GM21367 (cell line): ENCODE results near the gene LEFTY1.
"Not testable (repeated sequence)": the region's sequence is repeated elsewhere in the genome, so short reads cannot be mapped to it uniquely, and the experiment has no call there.

ENCODE experiments used
- ATAC-seq: cut with Tn5 transposase; IDR thresholded peaks from one replicate; pipeline ENCODE4 v1.9.1; 2021; ENCODE audit not compliant: unreplicated experiment

LEFTY1 gene

DNA sequence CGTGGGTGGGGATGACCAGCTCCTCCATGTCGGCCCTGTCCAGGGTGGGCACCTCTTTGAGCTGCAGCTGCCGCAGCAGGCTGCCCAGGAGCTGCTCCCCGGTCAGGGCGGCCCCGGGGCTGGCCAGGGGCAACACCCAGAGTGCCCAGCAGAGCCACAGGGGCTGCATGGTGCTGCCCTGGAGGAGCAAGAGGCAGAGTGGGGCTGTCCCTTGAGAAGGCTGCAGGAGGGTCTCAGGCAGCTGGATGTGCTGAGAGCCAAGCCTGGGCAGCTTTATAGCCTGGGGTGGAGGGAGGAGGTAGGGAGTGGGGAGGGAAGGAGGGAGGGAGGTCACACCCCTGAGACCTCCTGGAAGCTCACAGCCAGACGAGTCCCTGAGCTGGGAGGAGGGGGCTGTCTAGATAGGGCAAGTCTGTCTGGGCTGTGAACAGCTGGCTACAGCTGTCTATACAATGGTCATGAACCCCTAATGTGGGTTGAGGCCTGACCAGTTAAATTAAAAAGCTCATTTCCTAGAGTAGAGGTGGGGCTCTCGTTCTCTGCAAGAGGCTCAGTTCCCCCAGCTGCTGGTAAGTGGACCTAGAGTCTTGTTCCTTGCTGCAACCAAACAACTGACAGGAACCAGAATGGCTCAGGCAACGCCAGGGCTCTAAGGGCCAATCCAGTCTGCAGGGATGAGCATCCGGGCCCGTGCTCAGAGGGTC, at the start of gene LEFTY1:
Gene LEFTY1, minus strand, starts transcription at position 249 of the 704 bp plus-strand sequence. Its CDS starts 80 bp downstream, at position 169.
- no peak for ATAC-seq

DNA sequence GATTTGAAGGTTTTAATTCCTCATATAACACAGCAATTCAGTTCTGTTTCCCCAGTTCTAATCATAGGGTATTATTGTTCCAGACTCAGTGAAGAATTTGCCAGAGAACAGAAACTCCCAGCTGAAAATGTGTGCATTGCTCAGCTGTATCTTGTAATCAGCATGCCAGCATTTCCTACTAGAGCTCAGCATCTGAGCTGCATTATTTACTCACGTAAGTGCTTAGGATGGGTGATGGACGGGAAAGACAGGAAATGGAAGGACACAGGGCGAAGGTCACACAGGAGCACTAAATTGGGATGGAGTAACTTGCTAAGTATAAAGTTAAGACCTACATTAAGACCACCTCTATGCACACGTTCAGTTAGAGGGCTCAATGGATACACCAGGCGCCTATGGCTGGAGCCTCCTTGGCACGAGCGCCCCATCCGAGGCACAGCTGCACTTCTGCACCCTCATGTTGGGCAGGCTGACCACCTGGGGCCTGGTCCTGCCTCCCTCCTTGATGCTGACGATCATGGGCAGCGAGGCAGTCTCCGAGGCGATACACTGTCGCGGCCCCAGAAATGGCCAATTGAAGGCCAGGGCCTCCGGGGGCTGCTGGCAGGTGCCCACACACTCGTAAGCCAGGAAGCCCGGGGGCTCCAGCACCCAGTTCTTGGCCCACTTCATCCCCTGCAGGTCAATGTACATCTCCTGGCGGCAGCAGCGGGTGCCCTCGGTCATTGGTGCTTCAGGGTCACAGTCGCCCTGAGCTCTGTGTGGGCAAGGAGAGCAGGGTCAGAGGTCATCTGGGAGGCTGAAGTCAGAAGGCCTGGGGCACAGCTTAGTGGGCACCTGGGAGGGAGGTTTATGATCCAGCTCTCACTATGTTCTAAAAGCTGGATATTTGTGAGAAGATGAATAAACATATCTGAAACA, 48.4 kb upstream of the LEFTY1 start:
- no peak for ATAC-seq

DNA sequence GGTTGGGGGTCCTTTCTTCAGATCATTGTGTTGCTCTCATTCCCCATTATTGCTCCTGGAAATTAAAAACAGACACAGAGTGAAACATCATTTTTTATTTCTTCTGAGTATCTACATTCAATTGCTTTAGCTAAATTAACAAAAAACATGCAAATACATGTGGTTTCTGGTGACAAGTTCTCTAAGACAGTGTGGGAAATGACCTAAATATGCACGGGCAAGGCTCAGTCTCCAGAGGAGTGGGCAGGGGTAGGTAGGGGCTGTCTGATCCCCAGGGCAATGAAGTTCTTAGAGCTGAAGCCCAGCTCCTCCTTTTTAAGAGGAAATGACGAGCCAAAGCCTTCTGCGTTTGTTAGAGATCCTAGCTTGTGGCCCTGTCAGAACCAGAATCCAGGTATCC, 47.6 kb upstream of the LEFTY1 start:
- ATAC-seq, result no peak

DNA sequence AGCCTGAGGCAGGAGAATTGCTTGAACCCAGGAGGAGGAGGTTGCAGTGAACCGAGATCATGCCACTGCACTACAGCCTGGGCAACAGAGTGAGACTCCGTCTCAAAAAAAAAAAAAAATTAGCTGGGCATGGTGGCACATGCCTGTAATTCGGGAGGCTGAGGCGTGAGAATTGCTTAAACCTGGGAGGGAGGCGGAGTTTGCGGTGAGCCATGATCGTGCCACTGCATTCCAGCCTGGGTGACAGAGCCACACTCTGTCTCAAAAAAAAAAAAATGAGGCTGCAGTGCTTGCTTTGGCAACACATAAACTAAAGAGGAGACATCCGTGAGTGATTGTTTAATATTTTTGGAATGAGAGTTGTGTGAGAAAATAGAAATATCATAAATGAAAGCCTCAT, 47.1 kb upstream of the LEFTY1 start:
- ATAC-seq, result not testable (repeated sequence)

DNA sequence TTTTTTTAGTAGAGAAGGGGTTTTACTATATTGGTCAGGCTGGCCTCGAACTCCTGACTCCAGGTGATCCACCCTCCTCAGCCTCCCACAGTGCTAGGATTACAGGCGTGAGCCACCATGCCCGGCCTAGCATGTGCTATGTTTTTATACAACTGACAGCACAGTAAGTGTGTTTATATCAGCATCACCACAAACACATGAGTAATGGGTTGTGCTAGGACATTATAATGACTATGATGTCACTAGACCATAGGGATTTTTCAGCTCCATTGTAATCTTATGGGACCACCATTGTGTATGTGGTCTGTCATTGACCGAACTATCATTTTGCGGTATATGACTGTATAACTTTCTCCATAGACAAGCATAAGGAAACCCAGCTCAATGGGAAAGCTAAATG, 45.8 kb upstream of the LEFTY1 start:
- no peak for ATAC-seq

DNA sequence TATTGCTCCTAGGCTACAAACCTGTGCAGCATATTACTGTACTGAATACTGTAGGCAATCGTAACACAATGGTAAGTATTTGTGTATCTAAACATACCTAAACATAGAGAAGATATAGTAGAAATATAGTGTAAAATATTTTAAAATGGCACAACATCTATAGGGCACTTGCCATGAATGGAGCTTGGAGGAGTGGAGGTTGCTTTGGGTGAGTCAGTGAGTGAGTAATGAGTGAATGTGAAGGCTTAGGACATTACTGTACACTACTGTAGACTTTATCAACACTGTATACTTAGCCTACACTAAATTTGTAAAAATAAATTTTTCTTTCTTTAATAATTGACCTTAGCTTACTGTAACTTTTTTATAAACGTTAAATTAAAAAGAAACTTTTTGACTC, 44.1 kb upstream of the LEFTY1 start:
- ATAC-seq, result no peak

GRCh38 chr1:225931270-225932136, 42.6 kb upstream of the LEFTY1 start:
- ATAC-seq, result no peak

DNA sequence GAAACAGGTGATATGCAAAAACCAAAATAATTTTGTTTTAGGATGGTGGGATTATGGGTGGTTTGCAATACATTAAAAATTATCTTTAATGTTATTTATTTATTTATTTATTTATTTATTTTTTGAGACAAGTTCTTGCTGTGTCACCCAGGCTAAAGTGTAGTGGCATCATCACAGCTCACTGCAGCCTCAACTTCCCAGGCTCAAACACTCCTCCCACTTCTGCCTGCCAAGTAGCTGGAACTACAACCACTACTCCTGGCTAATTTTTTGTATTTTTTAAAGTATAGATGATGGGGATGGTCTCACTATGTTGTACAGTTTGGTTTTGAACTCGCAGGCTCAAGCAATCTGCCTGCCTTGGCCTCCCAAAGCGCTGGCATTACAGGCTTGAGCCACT, 41.6 kb upstream of the LEFTY1 start:
- ATAC-seq, result no peak

DNA sequence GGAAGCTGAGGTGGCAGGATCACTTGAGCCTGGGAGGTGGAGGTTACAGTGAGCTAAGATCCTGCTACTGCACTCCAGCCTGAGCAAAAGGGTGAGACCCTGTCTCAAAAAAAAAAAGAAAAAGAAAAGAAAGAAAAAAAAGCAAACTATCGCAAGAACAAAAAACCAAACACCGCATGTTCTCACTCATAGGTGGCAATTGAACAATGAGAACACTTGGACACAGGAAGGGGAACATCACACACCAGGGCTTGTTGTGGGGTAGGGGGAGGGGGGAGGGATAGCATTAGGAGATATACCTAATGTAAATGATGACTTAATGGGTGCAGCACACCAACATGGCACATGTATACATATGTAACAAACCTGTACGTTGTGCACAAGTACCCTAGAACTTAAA, 40.5 kb upstream of the LEFTY1 start:
- not testable (repeated sequence) for ATAC-seq

- no peak for ATAC-seq
Measured at GRCh38 chr1:225928186-225929175, 39.5 kb upstream of the LEFTY1 start.

GRCh38 chr1:225926551-225927113, 37.7 kb upstream of the LEFTY1 start:
- ATAC-seq, result no peak

DNA sequence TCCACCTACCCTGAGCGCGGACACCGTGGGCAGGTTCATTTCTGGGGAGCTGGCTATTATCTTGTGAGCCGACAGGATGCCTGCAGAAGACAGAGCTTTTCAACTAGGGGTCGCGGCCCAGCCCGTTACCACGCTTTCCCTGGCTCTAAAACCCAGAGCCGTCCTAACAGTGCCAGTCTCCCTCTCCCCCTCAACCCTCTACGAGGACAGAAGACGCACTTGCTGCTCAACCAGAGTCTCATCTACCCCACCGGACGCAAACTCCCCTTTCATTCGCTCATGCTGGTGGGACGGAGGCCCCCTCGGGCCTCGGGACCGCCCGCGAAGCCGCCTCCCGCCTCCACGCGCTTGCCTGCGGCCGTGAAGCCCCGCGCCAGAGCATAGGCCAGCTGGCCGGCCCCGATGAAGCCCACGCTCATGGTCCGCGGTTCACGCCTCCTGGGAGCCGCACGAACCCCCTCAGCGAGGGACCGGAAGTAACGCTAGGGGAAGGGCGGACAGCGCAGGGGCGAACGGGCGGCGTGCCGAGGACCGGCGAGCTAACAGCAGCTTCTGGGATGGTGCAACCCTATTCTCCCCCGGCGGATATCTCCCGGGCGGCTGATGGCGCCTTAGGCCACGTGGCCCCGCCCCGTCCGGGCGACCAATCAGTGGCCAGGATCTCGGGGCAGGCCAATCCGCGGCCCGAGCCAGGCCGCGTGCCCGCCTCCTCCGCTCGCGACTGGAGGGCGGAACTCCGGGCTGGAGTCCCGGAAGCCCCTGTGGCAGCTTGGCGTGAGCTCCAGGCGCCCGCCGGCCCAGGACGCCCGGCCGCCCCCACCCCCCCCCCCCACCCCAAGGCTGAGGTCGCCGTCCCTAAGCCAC, 35.0 kb upstream of the LEFTY1 start, which contains the start of gene PYCR2:
Gene PYCR2, minus strand, starts transcription at position 559 of the 864 bp plus-strand sequence. Its CDS starts 140 bp downstream, at position 419.
- peak; percentile 96 for ATAC-seq

DNA sequence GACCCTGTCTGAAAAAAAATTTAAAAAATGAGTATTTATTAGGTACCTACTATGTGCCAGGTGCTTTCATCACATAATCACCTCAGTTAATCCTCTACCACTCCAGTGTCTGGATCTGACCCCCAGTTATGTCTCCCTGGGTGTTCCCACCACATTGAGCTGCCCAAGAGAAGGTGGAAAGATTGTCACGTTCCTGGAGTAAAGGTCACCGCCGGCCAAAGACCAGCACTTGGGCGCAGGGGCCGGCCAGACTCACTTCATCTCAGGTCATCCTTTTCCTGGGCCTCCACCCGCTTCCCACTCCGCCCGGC, 34.4 kb upstream of the LEFTY1 start:
- ATAC-seq, result no peak

DNA sequence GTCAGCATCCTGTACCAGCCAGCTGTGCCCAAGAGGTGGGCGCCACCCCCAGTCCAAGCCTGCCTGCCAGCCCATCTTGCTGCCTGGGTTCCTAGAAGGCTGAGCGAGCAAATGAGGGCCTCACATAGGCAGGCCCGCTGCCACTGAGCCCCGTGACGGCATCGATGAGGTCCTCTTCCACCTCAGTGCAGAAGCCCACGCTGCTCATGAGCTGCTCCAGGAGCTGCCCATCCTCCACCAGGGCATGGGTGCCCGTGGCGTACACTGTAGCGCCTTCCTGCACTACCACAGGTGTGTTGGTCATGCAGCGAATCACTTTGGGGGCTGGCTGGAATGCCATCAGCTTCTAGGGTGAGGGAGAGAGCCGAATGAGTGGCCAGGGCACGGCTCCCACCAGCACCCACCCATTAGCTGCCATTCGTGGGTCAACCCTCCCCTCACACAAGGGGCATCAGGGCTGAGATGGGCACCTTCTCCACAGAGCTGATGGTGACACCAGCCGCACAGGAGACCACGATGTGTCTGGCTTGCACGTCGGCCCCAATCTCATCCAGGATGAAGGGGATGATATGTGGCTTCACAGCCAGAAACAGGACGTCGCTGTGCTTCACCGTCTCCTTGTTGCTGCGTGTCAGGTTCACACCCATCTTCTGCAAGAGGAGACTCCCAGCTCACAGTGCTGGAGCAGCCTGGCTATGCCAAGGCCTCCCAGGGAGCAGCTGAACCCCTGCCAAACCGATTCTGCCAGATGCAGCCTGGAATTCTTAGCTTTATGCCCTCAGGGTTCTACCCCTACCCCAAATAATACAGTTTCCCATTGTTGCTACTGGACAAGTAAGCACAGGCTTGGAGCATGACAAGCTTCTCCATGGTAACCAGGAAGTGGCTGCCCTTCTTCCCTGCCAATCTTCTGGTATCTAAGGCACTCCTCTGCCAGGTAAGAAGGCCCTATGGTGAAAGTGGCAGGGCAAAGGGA, 33.1 kb upstream of the LEFTY1 start:
- ATAC-seq, result no peak

DNA sequence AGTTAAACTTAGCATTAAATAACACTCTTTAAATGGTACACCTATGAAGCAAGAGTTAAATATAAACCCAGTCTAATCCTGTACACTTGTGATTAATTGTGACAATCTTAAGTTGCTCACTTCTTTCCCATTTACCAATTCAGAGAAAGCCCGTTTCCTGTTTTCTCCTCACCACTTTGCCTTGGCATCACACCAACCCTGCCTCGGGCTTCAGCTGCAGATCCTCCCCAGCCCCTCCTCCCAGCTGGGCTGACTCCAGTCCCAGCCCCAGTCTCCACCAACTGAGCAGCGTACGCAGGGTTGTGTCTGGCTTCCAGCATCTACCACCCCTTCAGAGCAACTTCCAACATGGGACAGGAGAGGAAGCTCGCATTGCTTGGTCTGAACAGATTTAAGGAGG, 31.0 kb upstream of the LEFTY1 start:
- ATAC-seq, result no peak

- no peak for ATAC-seq
Measured at GRCh38 chr1:225918280-225918679, 29.3 kb upstream of the LEFTY1 start.

- no peak for ATAC-seq
Measured at GRCh38 chr1:225917536-225917935, 28.6 kb upstream of the LEFTY1 start.

GRCh38 chr1:225917101-225917500, 28.2 kb upstream of the LEFTY1 start:
- no peak for ATAC-seq
